M059J (cell line): ENCODE results near the gene LIFR. TPM values are rescaled to one million over a fixed set of nuclear protein-coding genes. Genes with fewer than 3 reads are reported as not detected.
"Not testable (repeated sequence)": the region's sequence is repeated elsewhere in the genome, so short reads cannot be mapped to it uniquely, and the experiment has no call there.

Experiments used
- DNase-seq: peaks from one replicate; pipeline ENCODE4 v3.0.0-alpha.2; 2012; ENCODE audit warnings: low read depth
- total RNA-seq: library from RNA; depleted of rRNA; stranded (reverse); fragments of >200 nt; shearing (Covaris generic); gene quantifications from 2 replicates; pipeline ENCODE4 v1.2.3, GENCODE V29; 2014; rRNA removed

Gene LIFR, protein sequence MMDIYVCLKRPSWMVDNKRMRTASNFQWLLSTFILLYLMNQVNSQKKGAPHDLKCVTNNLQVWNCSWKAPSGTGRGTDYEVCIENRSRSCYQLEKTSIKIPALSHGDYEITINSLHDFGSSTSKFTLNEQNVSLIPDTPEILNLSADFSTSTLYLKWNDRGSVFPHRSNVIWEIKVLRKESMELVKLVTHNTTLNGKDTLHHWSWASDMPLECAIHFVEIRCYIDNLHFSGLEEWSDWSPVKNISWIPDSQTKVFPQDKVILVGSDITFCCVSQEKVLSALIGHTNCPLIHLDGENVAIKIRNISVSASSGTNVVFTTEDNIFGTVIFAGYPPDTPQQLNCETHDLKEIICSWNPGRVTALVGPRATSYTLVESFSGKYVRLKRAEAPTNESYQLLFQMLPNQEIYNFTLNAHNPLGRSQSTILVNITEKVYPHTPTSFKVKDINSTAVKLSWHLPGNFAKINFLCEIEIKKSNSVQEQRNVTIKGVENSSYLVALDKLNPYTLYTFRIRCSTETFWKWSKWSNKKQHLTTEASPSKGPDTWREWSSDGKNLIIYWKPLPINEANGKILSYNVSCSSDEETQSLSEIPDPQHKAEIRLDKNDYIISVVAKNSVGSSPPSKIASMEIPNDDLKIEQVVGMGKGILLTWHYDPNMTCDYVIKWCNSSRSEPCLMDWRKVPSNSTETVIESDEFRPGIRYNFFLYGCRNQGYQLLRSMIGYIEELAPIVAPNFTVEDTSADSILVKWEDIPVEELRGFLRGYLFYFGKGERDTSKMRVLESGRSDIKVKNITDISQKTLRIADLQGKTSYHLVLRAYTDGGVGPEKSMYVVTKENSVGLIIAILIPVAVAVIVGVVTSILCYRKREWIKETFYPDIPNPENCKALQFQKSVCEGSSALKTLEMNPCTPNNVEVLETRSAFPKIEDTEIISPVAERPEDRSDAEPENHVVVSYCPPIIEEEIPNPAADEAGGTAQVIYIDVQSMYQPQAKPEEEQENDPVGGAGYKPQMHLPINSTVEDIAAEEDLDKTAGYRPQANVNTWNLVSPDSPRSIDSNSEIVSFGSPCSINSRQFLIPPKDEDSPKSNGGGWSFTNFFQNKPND
- 8.9 and 10.8 TPM in 2 replicates for total RNA-seq

DNA sequence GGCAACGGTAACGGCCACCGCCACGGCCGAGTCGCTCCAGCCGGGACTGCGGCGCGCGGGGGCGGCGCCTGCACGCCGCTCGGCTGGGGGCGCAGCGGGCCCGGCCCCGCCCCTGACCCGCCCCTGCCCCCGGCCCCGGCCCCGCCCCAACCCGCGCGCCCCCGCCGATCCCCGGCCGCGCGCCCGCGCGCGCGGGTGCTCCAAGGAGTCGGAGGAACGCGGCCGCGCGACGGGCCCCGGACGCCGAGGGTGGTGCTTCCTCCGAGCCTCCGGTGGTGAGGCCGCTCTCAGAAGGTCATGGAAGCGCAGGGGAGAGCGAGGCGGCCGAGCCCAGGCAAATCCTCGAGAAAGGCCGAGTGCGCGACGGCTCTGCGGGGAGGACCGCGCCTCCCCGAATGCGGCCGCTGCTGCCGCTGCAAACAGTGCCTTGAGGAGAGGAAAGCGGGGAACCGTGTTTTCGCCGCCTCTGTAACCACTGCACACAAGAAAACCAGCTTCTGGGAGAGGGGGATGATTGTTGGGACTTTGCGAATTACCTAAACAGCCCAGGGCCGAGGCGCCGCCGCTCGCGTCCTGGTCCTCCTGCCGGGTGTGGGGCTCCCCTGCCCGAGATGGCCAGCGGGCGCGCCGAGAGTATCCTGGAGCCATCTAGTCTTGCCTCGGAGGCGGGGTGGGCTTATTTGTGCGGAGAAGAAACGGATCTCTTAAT lies at the start of gene LIFR:
Gene LIFR (minus strand): TSS at position 48 of the 709 bp plus-strand sequence. CDS start 25,999 bp downstream, outside the sequence.
- peak; percentile 87 for DNase-seq

DNA sequence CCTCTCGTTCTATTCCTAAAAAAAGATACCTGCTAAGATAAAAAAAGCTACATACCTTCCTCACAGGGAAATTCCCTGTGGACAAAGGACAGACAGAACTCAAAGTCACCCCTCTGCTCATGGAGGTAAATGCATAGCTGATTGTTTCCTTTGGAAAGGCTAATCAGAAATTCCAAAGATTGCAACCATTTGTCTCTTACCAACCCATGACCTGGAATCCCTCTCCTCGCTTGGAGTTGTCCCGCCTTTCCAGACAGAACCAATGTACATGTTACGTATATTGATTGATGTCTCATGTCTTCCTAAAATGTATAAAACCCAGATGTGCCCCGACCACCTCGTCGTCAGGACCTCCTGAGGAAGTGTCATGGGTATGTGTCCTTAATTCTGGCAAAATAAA lies 49.2 kb upstream of the LIFR start:
- DNase-seq: no peak

DNA sequence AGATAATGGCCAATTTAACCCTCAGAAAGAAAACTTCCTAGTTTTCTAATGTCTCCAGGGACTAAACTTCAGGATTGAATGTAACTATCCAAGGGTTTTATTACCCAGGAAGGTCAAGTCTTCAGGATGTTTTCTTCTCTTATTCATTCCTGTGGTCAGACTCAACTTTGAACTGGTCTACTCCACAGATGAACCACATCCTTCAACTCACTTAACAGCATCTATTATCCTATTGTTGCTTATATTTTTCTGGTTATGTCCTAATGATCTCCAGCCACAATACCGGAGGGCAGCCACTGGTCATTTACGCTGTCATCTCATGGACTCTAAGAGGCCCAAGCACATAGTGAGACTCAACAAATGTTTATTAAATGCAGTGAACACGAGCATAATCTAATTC lies 47.2 kb upstream of the LIFR start:
- DNase-seq: peak; percentile 93

DNA sequence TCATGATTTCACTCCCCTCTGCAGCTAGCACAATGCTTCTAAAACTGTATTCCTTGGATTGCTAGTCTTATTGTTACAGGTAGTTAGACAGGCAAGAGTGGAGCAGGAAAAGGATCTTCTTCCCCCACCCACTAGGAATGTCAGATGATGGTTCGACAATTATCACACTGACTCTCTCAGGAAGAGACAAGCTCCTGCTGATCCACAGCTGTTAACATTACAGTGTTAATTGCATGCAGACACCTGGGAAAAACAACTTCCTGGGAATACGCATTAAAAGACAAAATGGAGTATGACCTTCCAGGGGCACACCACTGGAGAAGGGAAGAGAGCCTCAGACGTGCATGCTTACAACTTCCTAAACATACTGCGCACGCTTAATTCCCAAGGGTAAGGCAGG lies 46.2 kb upstream of the LIFR start:
- no peak for DNase-seq

DNA sequence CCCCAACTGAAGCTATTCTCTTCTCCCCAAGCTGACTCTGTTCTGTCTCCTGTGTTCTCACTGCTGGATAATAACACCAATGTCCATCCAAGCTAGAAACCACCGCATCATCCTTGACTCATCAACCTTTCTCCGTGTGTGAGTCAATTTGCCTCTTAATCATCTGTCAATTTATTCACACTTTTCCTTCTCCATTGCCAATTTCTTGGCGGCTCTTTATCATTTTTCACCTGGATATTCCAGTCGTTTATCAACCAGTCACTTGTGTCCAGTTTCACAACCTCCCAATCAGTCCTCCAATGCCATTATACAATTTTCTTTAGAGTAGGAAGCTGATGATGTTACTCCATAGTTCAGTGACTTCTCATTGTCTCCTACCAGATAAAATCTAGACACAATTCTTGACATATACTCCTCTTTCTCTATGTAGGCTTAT lies 45.4 kb upstream of the LIFR start:
- peak; percentile 85 for DNase-seq

DNA sequence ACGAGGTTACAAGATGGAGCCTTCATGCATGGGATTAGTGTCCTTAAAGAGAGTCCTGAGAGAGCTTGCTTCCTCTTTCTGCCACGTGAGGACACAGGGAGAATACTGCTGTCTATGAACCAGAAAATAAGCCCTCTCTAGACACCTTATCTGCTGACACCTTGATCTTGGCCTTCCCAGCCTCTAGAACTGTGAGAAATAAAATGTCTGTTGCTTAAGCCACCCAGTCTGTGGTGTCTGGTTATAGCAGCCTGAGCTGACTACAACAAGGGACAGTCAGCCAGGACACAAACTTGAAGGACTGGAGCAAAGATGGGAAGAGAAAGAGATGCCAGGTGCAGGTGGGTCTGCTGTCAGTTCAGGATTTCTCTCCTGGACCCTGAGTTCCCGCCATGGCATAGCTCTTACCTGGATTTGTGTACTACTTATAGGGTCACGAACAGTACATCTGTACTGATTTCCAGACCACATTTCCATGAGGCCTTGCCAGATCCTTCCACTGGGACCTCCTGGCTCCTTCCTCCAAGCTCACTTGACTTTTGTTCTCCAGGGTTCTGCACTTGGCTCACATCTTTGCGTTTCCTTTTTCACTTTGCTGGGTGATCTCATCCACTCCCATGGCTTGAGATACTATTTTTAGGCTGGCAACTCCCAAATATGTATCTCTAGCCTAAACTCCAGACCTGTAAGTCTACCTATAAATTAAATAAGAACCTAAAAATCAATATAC lies 44.9 kb upstream of the LIFR start:
- no peak for DNase-seq

DNA sequence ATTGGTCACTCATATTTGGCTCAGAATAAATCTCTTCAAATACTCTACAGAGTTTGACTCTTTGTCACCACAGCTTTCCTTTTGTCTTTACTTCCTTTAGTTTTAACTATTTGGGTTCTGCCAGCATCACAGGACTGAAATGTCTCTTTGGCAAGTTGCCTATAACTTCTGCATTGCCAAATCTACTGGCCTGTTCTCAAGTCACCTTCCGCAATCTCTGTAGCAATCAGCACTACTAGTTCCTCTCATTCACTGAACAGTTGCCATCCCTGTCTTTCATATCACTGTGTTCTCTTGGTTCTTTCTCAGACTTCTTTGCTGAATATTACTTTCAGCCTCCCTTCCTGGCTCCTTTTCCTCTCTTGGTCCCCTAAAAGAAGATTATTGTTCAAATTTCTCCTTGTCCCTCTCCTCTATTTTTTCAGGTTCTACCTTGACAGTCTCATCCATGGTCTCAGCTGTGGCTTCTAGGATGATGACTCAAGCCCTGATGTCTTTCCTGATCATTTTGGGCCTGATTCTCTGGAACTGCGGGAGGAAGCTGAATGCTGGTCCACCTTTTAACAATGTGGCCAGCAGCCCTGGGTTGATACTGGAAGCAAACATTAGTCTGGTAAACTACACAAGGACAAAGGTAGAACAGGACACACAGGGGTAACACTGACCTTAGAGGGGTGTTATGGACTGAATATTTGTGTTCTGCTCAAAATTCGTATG lies 44.0 kb upstream of the LIFR start:
- DNase-seq: peak; percentile 59

DNA sequence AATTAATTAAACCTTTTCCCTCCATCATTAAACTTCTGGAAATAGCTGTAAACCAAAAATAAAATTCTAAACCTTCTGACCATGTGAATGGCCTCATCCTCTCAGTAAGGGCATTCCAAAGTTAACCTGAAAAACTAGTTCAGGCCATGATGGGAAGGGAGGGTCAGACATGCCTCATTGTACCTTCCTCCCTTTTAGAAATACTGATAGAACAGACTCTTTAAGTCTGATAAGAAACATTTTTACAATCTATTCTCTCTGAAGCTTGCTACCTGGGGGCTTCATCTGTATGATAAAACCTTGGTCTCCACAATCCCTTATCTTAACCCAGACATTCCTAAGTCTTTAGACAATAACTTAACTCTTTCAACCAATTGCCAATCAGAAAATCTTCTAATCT lies 43.3 kb upstream of the LIFR start:
- not testable (repeated sequence) for DNase-seq

DNA sequence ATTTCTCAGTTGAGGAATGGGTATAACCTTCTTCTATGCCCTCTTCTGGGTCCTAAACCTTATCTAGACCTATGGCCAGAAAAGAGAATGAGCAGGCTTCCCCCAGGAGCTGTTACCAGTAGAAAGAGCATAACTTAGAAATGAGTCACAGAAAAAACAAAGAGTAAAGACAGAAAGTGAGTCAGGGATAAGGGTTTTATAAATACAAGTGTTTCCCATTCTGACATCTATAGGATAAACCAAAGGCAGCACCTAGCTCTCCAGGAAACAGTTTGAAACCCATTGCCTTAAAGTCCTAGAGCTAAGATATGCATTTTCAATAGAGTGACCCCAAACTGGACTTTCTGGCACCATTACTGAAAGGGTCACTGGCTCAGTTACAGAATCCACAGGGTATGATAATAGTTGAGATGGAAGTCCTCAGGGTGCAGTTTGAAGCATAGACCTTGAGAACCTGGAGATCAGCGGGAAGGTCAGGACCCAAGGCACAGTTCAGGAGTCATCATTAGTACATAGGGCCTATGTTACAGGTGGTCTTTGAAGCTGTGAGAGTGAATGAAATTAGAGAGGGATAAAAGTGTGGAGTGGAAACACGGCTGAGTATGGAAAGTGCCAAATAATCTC lies 42.7 kb upstream of the LIFR start:
- peak; percentile 88 for DNase-seq

DNA sequence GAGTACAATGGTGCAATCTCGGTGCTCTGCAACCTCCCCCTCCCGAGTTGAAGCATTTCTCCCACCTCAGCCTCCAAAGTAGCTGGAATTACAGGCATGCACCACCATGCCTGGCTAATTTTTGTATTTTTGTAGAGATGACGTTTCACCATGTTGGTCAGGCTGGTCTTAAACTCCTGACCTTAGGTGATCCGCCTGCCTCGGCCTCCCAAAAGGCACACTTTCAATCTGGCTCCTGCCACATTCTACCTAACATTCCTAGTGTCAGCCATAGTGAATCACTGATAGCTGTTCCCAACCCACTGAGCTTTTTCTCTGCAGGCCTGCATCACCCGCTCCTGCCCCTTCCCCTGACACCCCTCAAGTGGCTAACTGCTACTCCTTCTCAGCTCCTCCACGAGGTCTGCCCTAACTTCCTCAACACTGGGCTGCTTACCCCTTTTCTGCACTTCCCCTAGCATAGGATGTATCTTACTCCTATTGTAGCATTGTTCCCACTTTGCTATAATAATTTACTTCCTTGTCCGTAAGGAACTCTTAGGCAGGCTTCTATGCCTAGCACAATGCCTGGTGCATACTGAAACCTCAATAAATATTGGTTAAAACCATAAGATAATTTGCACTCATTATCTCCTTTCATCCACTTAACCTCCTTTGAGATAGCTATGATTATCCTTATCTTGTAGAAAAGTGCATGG lies 42.0 kb upstream of the LIFR start:
- DNase-seq: no peak

DNA sequence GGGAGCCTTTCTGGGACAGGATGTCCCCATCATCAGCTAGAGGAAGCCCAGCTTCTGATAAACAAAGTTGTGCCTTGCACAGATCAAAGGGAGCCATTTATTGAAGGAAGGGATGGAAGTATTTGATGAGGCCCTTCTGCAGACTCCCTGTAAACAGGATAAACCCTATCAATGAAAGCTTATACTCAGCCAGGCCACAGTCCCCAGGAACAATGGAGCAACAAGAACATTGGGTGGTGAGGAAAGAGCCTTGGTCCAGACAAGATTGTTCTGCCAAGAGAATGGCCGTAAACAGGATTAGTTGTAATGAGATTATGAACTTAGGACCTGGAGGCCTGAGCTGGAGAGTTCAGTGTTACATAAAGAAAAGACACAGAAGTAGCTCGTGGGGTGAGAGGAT lies 40.5 kb upstream of the LIFR start:
- no peak for DNase-seq

DNA sequence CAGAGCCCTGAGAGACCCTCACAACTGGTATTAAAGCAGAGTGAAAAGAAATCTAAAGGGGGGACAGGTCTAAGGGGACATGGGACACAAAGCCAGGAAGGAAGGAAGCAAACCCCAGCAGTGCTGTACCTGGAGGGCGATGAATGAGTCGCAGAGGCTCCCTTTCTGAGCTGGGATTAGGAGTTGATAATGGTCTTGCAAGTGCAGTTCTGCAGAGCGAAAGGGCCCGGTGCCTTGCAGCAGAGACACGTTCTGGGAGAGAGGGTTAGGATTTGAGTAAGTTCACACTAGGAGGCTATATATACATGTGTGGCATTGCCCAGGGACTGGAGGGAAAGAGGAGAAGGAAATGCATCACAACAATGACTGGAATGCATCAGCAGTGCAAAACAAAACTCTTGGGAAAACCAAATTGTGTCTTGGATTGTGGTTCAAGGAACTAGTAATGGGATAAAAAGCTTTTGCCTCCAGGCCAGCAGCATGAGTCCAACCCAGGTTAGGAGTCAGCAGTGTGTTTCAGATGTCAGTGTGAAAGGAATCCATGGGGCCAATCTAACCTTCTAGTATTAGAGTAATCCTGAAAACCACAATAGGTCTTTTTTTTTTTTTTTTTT lies 38.8 kb upstream of the LIFR start:
- DNase-seq: peak; percentile 99

DNA sequence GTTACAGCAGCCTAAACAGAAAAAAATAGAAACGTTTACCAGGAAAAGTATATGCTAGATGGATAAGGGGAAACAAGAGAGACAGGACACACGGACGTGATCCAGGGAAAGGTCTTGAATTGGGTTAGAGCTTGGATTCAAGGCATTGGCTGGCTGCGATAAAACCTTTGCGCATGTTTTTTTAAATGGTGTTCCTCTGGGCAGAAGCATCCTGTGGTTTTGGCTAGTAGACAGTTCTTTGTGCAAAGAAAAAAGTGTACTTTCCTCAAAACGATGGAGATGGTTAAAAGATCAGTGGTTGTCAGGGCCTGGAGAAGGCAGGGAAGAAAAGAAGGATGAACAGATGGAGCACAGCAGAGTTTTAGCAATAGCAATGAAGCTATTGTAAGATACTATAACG lies 37.5 kb upstream of the LIFR start:
- DNase-seq: no peak

DNA sequence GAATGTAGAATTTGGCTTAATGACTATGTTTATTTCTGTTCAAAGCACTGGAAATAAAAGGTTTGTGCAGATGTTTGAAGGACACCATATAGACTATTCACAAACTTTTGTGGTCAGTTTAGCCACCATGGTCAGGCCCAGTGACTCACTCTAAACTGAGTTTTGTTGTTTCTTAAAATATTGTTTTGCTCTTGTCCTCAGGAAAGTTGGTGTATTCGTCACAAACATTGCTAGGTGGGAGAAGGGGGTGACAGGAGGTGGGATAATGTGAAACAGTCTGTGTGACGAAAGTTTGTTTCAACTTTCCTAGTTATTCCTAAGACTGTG lies 35.0 kb upstream of the LIFR start:
- peak; percentile 72 for DNase-seq

DNA sequence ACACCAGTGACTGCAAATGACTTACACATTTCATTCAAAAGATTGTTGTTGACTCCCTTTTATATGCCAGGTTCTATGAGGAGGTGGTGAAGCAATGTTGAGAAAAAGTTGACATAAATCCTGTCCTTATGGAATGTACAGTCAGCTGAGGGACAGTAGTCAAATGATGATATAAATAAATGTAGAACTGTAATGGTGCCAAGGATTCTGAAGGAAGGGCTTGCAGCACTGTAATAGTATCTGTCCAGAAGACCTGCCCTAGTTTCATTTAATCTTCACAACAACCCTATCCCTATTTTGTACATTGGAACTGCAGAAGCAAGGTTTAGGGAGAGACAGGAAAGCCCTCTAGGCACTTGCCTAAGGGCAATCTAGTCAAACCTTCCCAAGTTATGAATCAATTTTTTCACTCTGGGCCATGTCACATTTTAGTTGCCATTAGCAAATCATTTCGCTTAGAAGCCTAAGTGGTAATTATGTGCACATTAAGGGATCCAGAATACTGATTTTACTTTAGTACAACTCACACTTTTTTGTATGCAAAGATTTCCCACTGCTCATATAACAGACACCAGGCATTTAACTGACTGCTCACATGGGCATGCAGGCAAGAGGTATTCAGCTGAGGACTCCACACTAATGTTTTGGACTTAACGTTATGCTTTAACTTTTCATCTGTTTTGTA lies 34.5 kb upstream of the LIFR start:
- DNase-seq: peak; percentile 6

DNA sequence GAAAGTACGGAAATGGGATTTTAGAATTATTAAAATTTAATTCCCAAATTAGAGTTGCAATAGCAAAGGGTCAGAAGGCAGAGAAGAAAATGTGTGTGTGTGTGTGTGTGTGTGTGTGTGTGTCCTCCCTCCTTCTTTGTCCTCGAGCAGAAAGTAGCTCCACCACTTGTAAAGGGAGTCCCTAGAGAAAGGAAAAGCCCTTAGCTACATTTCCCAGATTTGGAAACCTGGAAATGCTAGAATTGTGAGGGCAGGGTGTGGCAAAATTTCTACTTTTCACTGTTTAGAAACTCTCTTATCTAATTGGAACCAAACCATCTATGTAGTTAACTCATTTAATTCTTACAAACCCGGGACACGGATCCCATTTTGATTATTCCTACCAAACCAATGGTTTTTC lies 33.2 kb upstream of the LIFR start:
- DNase-seq: no peak

DNA sequence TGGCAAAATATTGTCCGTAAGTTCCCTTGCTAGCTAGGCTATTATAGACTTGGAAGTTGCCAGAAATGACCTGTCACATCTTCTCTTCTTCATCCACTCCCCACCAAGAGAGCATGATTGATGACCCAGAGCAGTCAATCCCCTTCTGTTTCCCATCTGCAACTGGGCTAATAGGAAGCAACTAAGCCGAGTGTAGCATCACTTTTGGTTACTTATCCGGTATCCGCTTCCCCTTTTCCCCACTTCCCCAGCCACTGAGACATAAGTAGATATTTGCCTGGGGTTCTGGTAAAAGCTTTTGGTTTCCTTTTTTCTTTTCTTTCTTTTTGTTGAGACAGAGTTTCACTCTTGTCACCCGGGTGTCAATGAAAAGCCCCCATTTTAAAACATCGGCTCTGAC lies 29.4 kb upstream of the LIFR start:
- DNase-seq: no peak

DNA sequence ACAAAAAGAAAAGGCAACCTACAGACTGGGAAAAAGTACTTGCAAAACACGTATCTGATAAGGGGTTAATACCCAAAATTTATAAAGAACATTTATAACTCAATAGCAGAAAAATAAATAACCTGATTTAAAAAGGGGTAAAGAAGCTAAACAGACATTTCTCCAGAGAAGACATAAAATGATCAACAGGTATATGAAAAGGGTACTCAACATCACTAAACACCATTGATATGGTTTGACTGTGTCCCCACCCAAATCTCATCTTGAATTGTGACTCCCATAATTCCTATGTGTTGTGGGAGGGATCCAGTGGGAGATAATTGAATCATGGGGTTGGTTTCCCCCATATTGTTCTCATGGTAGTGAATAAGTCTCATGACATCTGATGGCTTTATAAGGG lies 27.1 kb upstream of the LIFR start:
- no peak for DNase-seq
